Midbrain (tissue), 1 donor: Measurements from ENCODE around the gene INSL3.

ENCODE experiments used
- DNase-seq: peaks from one replicate; lab custom pipeline; 2025; lab: John Stamatoyannopoulos, UW

Gene INSL3, protein sequence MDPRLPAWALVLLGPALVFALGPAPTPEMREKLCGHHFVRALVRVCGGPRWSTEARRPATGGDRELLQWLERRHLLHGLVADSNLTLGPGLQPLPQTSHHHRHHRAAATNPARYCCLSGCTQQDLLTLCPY

DNA sequence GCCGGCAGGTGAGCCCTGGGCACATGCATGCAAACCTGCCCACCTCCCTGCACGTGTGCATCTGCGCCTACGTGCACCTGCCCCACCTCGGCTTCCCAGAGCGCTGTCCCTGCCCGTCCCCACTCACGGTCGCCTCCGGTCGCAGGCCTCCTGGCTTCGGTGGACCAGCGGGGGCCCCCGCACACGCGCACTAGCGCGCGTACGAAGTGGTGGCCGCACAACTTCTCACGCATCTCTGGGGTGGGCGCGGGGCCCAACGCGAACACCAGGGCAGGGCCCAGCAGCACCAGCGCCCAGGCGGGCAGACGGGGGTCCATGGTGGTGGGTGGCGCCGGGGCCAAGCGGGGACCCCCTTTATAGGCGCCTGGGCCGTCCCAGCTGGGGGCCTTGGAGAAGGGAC lies at the start of gene INSL3:
TSS of gene INSL3 (minus strand) at position 330 of the 400 bp plus-strand sequence. CDS start at position 317, 13 bp downstream.
- DNase-seq, result no peak

DNA sequence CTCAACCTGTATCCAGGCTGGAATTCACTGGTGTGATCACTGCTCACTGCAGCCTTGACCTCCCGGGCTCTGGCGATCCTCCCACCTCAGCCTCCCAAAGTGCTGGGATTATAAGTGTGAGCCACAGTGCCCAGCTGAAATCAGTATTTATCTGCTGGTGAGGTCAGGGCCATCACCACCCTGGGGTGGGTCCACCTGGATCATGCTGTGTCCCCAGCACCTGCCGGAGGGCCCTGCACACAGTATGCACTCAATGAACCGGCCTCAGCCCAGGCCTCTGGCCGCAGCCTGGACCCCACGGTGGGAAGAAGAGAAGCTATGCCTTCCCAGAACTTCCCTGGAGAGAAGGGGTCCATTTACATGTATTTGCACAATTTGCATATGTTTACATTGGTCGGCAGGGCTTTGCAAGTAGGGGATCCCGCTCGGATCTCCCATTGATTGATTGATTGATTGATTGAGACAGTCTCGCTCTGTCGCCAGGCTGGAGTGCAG lies 47.8 kb upstream of the INSL3 start:
- no peak for DNase-seq

DNA sequence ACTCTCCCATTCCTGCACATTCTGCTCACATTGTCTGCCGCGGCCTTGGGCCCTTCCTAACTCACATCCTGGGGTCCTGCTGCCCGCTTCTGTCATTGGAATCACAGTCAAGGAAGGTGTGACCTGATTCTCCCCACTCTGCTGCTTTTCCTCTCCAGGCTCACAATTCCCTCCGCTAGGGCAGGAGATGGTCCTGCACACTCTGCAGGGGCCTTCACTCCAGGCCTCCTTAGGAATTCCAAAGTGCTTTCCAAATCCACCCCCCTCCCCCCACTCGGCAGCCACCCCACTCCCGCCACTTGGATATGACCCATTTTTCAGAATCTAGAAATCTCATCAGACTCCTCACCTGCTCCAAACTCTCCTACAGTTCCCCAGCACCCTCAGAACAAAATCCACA lies 47.4 kb upstream of the INSL3 start:
- no peak for DNase-seq

DNA sequence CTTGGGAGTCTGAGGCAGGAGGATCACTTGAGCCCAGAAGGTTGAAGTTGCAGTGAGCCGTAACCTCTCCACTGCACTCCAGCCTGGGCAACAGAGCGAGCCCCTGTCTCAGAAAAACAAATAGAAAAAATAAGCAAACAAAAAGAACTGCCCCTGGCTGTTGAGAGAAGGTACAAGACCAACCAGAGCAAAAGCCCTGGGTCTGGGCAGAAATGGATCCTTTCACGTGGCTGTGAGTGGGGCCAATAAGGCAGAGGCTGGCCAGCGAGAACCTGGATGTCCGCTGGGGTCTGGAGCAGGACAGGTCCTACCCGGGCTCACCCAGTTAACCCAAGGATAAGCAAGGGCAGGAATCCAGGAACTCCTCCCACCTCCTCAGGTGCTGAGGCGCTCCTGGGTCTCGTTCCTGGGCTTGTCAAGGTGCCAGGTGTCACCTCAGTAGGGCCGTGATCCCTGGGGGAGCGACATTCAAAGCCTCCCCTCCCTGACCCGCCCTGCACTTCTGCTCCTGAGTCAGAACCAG lies 45.7 kb upstream of the INSL3 start:
- no peak for DNase-seq

DNA sequence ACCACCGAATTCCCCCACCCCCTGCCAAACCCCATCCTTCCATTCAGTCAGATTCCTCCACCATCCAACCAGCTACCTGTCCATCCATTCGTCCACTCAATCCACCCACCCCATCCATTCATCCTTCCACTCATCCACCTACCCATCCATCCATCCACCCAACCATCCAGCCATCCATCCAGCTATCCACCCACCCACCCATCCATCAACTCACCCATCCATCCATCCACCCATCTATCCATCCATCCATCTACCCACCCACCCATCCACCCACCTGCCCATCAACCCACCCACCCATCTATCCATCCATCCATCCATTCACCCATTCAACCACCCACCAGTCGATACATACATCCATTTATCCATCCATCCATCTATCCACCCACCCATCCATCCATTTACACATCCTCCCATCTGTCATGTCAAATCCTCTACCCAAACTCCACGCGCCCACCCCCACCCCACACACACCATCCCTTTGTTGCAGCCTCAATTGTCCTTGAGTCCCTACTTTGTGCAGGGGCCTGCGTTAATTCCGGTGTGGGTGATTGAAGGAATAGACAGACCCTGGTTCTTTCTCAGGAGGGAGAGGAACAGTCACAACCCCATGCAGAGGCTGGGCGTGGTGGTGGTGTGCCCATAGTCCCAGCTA lies 45.1 kb upstream of the INSL3 start:
- DNase-seq, result no peak

DNA sequence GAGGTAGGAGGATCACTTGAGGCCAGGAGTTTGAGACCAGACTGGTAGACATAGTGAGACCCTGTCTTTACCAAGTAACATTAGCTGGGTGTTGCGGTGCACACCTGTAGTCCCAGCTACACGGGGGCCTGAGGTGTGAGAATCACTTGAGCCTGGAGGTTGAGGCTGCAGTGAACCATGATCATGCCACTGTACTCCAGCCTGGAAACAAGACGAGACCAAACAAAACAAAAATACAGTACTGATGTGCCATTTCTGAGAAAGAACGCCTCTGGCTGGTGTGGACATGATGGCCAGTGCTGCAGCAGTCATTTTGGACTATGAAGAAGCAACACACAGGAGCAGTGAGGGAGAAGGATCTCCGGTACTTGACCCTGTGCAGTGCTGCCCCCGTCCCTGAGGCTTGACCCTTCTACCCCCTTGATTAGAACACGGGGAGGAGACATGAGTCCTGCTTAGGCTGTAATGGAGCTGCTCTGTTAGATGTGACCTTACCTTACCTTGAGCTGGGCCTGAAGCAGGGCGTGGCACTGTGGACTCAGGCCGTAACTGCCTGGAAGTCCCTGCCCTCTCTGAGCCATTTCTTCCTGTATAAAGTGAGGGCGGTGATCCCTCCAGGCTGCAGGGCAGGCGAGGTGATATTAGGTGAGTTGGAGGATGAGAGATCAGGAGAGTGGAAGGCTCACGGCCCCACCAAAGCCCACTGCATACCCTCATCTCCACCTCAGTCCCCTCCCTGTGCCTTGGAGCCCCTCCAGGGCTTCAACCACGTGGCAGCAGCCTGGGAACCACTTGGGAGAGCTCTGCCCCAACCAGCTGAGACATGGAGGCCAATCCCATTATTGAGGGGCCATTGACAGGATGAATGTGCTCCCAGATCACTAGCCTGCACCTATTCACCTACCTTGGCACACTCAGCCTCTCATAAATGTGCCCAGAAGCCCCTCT lies 44.3 kb upstream of the INSL3 start:
- DNase-seq, result no peak

DNA sequence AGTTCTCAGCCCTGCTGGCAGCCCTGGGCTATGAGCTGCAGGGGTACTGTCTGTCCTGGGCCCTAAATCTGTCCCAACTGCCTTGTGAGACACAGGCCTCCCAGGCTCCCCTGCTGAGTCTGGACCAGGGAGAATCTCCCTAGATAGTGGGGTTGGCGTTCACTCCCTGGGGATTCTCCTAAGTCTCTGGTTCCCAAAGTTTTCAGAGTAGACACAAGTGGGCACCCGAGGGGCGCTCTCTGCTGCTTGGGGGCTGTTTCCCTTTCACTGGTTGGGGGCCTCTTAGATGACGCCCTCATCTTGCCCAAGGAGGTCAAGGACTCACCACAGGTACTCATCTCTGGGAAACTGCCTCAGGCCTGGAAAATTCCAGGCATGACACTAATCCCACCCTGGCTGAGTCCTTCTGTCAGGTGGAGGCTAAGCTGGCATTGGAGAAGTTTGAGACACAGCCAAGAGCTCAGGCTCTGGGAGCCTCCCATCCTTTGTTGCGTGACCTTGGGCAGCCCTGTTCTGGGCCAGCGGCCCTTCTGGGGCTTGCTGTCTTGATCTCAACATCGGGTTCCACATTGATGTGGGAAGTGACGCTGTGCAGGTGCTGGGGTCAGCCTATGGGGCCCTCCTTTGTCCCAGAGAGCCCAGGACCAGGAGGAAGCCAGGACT lies 42.3 kb upstream of the INSL3 start:
- DNase-seq, result no peak

DNA sequence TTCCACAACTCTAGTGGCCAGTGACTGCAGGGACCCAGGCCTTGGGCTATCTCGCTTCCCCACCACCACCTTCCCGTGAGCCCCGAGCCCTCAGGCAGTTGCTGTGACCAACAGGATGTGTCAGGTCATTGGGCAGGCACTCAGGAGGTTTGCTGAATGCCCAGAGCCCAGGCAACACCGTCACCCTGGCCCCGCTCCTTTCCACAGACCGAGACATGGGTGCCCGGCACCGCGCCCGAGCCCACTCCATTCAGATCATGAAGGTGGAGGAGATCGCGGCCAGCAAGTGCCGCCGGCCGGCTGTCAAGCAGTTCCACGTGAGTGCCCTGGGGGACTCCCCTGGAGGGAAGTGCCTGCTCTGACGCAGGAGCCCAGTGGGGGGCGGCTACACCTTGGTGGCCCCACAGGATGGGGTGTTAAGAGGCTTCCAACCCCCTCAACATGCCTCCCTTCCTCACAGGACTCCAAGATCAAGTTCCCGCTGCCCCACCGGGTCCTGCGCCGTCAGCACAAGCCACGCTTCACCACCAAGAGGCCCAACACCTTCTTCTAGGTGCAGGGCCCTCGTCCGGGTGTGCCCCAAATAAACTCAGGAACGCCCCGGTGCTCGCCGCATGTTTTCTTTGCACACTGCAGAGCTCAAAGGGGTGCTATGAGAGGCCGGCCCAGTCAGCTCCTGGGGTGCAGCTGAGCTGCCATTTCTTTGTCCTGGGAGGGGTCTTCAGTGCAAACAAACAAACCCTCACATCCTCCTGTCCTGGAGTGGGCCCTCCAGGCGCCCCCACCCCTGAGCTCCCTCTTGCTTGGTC lies 41.6 kb upstream of the INSL3 start:
- no peak for DNase-seq

DNA sequence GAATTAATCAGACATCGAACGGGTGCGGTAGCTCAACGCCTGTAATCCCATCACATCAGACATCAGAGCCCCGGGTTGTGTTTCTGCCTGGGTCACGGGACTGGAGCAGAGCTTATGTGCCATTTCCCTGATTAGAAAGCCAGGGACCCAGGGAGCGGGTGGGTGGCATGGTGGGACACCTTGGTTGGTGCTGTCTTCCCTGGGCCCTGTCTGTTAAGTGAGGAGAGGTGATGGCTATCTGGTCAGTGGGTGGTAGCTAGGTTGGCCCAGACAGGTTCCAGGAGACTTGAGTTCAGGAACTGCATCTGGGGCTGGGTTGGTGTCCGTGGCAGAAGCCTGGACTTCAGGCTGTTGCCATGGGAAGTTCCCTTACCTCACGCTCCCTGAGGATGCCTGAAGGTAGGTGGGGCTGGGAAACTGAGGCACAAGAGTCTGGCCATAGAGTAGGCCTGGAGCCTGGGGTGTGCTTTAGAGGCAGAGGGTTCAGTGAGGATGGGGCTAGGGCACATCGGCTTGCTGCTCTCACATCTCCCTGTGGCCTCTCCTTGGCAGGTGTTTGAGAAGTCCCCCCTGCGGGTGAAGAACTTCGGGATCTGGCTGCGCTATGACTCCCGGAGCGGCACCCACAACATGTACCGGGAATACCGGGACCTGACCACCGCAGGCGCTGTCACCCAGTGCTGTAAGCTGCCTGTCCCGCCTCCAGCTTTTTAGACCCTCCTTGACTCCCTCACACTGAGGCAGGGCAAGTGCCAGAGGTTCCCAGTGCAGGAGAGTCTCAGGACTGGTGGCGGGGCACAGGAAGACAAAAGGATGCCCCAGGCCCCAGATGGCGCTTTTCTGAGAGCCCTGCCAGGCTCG lies 40.5 kb upstream of the INSL3 start:
- no peak for DNase-seq

DNA sequence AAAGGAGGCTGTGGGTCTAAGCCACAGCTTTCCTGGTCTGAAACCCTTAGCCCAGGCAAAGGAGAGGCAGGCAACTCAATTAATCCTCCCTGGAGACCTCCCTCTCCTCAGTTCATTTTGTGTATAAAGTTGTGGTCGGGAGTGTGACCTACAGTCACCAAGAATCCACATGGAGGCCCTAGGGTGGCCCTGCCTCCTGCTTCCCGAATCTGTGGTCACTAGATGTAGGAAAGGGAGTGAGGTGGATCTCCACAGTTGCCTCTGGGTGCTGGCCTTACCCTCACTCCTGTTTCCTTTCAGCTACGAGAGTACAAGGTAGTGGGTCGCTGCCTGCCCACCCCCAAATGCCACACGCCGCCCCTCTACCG lies 39.7 kb upstream of the INSL3 start:
- no peak for DNase-seq

DNA sequence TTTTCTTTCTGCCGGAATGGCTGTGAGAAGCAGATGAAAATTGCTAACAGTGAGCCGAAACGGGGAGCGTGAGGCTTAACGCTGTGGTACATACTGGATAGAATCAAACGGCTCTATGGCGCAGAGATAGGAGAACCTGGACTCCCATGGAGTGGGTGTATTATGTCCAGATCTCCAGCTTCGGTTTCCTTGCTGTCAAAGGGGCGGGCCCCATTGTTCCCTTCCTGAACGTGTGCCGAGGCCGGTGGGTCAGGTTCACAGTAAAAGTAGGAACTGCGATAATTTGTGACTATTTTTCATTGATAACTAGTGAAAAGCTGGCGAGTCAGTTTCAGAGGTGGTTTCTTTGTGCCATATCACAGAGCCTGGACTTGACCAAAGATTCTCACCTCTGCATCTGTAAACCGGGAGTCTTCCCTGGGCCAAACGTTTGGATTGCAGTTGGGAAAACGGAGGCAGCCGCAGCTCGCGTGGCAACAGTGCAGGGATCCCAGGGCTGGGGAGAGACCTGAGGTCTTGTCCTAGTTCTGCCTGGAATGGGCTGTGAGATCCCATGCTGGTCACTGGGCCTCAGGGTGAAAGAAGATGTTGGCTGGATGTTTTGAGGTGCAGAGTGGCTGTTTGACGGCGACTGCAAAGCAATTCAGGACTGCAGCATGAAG lies 39.1 kb upstream of the INSL3 start:
- no peak for DNase-seq

DNA sequence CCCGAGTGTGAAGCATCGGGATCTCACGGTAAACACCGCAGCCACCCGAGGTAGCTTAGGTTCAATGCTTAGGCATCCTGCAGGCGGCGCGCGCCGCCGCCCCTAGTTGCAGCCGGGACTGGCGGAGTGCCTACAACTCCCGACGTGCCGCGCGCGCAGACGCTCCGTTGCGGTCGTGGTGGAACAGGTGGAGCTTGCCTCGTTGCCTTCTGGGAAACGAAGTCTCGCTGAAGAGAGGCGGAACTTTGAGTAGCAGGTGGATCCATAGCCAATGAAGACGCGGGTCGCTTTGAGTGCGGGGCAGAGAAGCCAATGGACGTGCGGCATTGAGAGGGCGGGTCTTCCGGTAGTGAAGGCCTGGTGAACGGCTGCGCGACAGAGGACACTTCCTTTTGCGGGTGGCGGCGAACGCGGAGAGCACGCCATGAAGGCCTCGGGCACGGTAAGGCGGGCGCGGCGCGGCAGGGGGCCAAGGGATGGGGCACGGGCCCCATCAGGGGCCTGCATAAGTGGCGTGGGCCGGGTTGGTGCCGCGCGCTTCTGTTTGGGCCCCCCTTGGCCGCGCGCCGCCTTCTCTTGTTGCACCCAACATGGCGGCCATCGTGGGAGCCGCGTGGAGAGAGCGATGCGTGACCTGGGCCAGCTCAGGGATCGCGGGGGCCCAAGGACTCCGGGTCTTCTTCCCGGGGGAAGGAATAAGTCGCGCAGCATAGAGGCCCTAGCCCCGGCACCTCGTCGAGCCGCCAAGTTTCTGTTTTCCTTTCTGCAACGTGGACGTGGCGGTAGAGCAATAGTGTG lies 38.4 kb upstream of the INSL3 start, which contains the start of gene RPL18A:
TSS of gene RPL18A (plus strand) at position 378 of the 798 bp plus-strand sequence. CDS start at position 425, 47 bp downstream.
- peak; percentile 100 for DNase-seq

DNA sequence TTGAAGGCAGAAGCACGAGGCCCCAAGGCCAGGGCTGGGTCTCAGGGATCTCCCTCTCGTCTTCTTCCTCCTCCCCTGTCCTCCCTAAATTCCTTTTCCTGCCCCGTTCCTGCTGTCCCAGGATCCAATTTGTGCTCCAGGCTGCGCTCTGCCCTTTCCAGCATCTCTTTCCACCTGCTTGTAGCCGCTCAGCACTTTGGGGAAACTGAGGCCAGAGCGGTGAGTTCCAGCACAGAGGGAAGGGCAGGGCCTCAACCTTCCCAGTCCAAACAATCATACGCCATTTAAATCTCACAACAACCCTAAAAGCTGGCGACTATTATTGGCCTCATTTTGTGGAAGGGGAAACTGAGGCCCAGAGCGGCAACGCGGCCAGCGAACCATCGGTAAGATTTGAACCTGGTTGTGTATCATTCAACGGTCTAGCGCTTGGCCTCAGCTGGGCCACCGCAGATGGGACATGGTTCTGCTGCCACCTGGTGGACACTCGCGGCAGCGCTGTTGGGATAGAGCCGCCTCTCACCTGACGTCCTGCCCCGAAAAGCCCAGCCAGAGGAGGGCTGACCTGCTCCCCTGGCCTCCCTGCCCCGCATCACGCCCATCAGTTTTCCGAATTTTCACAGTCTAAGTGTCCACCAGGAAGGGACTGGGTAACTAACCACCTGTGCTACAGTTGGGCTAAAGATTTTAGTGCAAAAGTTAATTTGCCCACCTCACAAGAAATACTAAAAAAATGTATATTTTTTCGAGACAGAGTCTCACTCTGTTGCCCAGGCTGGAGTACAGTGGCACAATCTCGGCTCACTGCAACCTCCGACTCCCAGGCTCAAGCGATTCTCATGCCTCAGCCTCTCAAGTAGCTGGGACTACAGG lies 34.2 kb upstream of the INSL3 start:
- DNase-seq, result peak; percentile 85

DNA sequence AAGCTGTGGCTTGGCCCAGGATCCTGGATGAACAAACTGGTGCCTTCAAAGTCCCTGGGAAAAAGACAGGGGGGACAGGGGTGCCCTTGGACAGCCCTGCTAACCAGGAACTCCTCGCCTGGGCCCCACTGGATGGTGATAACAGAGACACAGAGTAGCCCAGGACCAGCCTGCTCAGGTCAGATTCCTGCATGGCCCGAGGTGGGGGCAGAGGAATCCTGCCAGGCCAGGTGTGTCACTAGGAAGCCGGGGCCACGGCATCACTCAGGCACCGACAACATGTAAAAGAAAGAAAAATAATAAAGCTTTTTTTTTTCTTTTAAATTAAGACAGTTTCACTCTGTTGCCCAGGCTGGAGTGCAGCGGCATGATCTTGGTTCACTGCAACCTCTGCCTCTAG lies 32.7 kb upstream of the INSL3 start:
- DNase-seq, result no peak

DNA sequence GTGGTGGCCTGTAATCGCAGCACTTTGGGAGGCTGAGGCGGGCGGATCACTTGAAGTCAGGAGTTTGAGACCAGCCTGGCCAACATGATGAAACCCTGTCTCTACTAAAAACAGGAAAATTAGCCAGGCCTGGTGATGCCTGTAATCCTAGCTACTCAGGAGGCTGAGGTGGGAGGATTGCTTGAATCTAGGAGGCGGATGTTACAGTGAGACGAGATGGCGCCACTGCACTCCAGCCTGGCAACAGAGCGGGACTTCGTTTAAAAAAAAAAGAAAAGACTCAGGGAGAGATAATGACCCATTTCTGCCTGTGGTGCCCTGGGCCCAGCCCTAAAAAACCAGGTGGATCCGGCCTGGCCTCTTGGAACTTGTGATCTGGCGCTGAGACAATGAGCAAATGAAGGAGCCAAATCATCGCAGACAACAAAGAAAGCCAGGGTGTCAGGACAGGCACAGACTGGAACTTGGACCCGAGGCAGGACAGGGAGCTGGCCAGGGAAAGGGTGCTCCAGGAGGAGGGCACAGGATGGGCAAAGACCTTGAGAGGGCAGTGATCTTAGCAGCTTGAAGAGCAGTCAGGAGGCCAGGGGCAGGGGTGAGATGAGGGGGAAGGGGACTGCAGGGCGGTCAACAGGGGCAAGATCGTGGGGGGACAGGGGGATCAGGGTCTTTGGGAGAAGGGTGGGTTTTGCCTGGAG lies 27.4 kb upstream of the INSL3 start:
- DNase-seq, result no peak

DNA sequence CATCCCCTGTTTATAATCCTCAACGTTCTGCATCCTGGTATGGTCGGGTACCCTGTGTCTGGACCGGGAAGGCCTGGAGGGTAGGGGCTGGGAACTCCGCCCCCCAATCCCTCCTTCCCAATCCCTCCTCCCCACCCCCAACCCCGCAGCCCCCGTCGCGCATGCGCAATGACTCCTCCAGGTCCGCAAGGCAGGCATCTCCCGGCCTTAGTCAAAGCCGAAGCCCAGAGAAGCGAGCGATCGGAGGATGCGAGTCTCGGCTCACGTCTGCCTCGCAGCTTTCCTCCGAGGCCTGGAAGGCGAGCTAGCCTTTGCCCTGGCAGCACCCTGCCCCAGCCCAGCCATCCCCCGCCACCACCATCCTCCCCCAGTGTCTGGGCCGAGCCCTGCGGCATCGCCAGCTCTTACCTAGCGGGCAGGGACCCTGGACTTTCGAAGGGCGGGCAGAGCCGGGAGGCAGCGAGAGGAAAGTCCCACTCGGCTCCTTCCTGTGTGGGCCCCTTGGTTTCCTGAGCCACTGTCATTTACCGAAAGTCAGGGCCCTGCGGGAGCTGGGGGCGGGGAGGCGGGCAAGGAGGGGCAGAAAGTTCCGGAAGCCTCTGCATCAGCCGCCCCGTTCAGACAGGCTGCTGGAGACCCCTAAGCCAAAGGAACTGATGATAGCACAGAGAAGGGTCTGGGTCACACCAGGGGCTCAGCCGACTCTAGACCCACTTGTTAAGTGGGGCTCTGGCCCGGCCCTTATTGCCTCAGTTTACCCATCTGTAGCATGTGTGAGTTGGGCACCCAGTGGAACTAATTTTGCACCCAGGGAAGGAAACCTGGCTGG lies 26.4 kb upstream of the INSL3 start, which contains the start of gene JAK3:
TSS of gene JAK3 (minus strand) at position 445 of the 829 bp plus-strand sequence. CDS start 3,565 bp downstream, outside the sequence.
- peak; percentile 40 for DNase-seq
